WTC11 (cell line): ENCODE data around the gene KCNE3. TPM values are rescaled to one million over a fixed set of nuclear protein-coding genes. Genes with fewer than 3 reads are reported as not detected.

ENCODE experiments used
- ATAC-seq: fragments of 200-7000 bp; cut with Tn5 transposase; 2 replicates; pipeline ENCODE4 v1.10.0; 2021; ENCODE audit warnings: mild to moderate bottlenecking, moderate library complexity
- CTCF ChIA-PET: fragments of 300-600 bp; sonication (Branson Sonifier 250); formaldehyde crosslinking; loops from one replicate; lab custom pipeline; 2021; ENCODE audit warnings: antibody characterized with exemption; lab: Charles Lee
- POLR2A ChIA-PET: fragments of 350-600 bp; sonication (Branson Sonifier 250); formaldehyde crosslinking; loops from one replicate; lab custom pipeline; 2021; ENCODE audit warnings: antibody characterized with exemption; lab: Charles Lee
- DNase-seq: peaks from one replicate; pipeline ENCODE4 v3.0.0; 2021; ENCODE audit warnings: low spot score
- H3K27ac Mint-ChIP-seq: 2 replicates; pipeline ENCODE4 v1.8.0; 2021; ENCODE audit warnings: mixed read lengths
- H3K27me3 Mint-ChIP-seq: 2 replicates; pipeline ENCODE4 v1.8.0; 2021; ENCODE audit warnings: low read depth, mild to moderate bottlenecking, moderate library complexity, mixed read lengths
- H3K36me3 Mint-ChIP-seq: 2 replicates; pipeline ENCODE4 v1.8.0; 2021; ENCODE audit warnings: mixed read lengths
- H3K4me1 Mint-ChIP-seq: 2 replicates; pipeline ENCODE4 v1.8.0; 2022; ENCODE audit warnings: mixed read lengths
- H3K4me3 Mint-ChIP-seq: 2 replicates; pipeline ENCODE4 v1.8.0; 2021; ENCODE audit warnings: mild to moderate bottlenecking, moderate library complexity, mixed read lengths
- H3K9me3 Mint-ChIP-seq: 2 replicates; pipeline ENCODE4 v1.8.0; 2021; ENCODE audit warnings: mixed read lengths
- AR ChIP-seq: fragments of 250-450 bp; sonication (Bioruptor Pico); IDR thresholded peaks from 2 replicates; pipeline ENCODE4 v1.9.0; 2021; ENCODE audit warnings: mild to moderate bottlenecking
- E2F4 ChIP-seq: sonication (generic); formaldehyde crosslinking; IDR thresholded peaks from 2 replicates; pipeline ENCODE4 v1.8.1; 2022; ENCODE audit warnings: low read depth, mild to moderate bottlenecking, moderate library complexity, missing genetic modification reagents, borderline replicate concordance
- E2F5 ChIP-seq: sonication (generic); formaldehyde crosslinking; IDR thresholded peaks from 2 replicates; pipeline ENCODE4 v1.8.1; 2022; ENCODE audit warnings: mild to moderate bottlenecking, moderate library complexity, missing genetic modification reagents
- ELF4 ChIP-seq: sonication (generic); formaldehyde crosslinking; IDR thresholded peaks from 2 replicates; pipeline ENCODE4 v1.8.1; 2022; ENCODE audit warnings: low read depth, mild to moderate bottlenecking, moderate library complexity, missing genetic modification reagents
- ESRRA ChIP-seq: sonication (generic); formaldehyde crosslinking; IDR thresholded peaks from 2 replicates; pipeline ENCODE4 v1.8.1; 2022; ENCODE audit warnings: mild to moderate bottlenecking, missing genetic modification reagents, borderline replicate concordance
- HMGA2 ChIP-seq: fragments of 250-450 bp; sonication (Bioruptor Pico); IDR thresholded peaks from 2 replicates; pipeline ENCODE4 v1.4.0; 2021; ENCODE audit warnings: mild to moderate bottlenecking, moderate library complexity
- JAZF1 ChIP-seq: fragments of 250-450 bp; sonication (Bioruptor Pico); IDR thresholded peaks from 2 replicates; pipeline ENCODE4 v1.9.0; 2021; ENCODE audit warnings: moderate library complexity, mild to moderate bottlenecking, inconsistent platforms
- MAX ChIP-seq: sonication (generic); formaldehyde crosslinking; IDR thresholded peaks from 2 replicates; pipeline ENCODE4 v1.8.0; 2022; ENCODE audit warnings: mild to moderate bottlenecking, missing genetic modification reagents
- NR1H2 ChIP-seq: sonication (generic); formaldehyde crosslinking; IDR thresholded peaks from 2 replicates; pipeline ENCODE4 v1.9.0; 2021; ENCODE audit warnings: mild to moderate bottlenecking, moderate library complexity, missing genetic modification reagents
- OVOL2 ChIP-seq: fragments of 250-450 bp; sonication (Bioruptor Pico); IDR thresholded peaks from 2 replicates; pipeline ENCODE4 v1.9.0; 2021; ENCODE audit warnings: mild to moderate bottlenecking, borderline replicate concordance
- PREB ChIP-seq: sonication (generic); formaldehyde crosslinking; IDR thresholded peaks from 2 replicates; pipeline ENCODE4 v1.8.1; 2022; ENCODE audit warnings: mild to moderate bottlenecking, missing genetic modification reagents, moderate library complexity, borderline replicate concordance
- ZBTB21 ChIP-seq: sonication (generic); formaldehyde crosslinking; IDR thresholded peaks from 2 replicates; pipeline ENCODE4 v1.8.1; 2023; ENCODE audit warnings: mild to moderate bottlenecking, missing genetic modification reagents, borderline replicate concordance
- ZNF317 ChIP-seq: sonication (generic); formaldehyde crosslinking; IDR thresholded peaks from 2 replicates; pipeline ENCODE4 v1.8.1; 2023; ENCODE audit warnings: low read depth, mild to moderate bottlenecking, moderate library complexity, missing genetic modification reagents, borderline replicate concordance
- ZNF396 ChIP-seq: fragments of 250-450 bp; sonication (Bioruptor Pico); IDR thresholded peaks from 2 replicates; pipeline ENCODE4 v1.8.0; 2021; ENCODE audit warnings: mild to moderate bottlenecking, moderate library complexity, borderline replicate concordance
- total RNA-seq: library from RNA; stranded (reverse); gene quantifications from 3 replicates; pipeline ENCODE4 v1.2.3, GENCODE V29; 2021
- TF ChIP-seq, protein P1 (sequence below): fragments of 250-450 bp; sonication (Bioruptor Pico); conservative IDR thresholded peaks from 2 replicates; pipeline ENCODE4 v1.9.0; 2021; ENCODE audit warnings: mild to moderate bottlenecking
- TF ChIP-seq, protein P2 (sequence below): sonication (generic); formaldehyde crosslinking; IDR thresholded peaks from 2 replicates; pipeline ENCODE4 v1.8.1; 2023; ENCODE audit warnings: mild to moderate bottlenecking, missing genetic modification reagents
- TF ChIP-seq, protein P3 (sequence below): sonication (generic); formaldehyde crosslinking; IDR thresholded peaks from 2 replicates; pipeline ENCODE4 v1.8.1; 2023; ENCODE audit warnings: mild to moderate bottlenecking, missing genetic modification reagents, moderate library complexity

The KCNE3 gene
- total RNA-seq, 1 experiment from 2014 or later = 1.9 TPM

- TF ChIP-seq JAZF1 (CRISPR knock-in tag) = no peak
- TF ChIP-seq ZBTB21 = no peak
- no peak for TF ChIP-seq AR (CRISPR knock-in tag)
- TF ChIP-seq MAX (CRISPR knock-in tag) = no peak
- TF ChIP-seq, protein P1, sequence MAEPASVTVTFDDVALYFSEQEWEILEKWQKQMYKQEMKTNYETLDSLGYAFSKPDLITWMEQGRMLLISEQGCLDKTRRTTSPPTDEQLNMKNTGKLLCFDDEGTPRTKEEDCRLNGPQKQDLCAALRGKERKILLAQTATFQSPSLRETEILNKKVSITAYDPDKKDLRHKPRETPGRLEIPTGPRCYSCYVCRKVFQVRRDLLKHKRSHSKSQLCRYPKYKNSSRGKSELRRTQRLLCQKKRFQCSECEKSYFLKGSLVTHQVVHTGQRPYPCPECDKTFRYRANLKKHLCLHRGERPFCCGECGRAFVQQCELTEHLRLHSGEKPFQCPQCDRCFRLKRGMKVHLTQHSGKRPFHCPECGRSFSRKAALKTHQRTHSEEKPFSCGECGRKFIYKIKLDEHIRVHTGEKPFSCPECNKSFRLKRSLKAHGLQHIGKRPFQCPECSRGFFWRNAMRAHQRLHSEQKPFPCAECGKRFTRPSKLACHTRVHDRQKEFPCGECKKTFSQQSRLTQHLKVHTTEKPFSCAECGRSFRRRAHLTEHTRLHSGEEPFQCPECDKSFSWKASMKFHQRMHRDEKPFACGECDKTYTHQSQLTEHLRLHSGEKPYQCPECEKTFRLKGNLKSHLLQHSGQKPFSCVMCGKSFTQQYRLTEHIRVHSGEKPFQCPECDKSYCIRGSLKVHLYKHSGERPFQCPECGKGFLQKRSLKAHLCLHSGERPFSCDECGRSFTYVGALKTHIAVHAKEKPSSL (CRISPR knock-in tag) = no peak
- TF ChIP-seq ZNF396 (CRISPR knock-in tag) = no peak
- no peak for TF ChIP-seq E2F5 (CRISPR knock-in tag)
- TF ChIP-seq PREB = no peak
These were observed 23.6 kb upstream of the KCNE3 start (continued) for GRCh38 chr11:74490941-74491340.

GRCh38 chr11:74487875-74488274 is 20.5 kb upstream of the KCNE3 start:
- CTCF ChIA-PET = interaction anchor here (0.6 to 3.9 kb wide), 5 partner anchors 9 to 252 kb away, joined by 3 to 23 read pairs (median 3); partner anchors contain the start of gene KCNE3
- Mint-ChIP-seq H3K36me3 (peaks cover 11% of the 10 kb centered on the region), H3K4me1 (peaks cover 14% of the 10 kb centered on the region), H3K4me3 (no peak overlapping the region), H3K27me3 (no peaks in the 10 kb centered on the region), H3K27ac (no peak overlapping the region), H3K9me3 (peaks cover 4% of the 10 kb centered on the region; the same call in 1 of the 2 replicates)
- DNase-seq (peak; percentile 26), ATAC-seq (peak; percentile 63)
- POLR2A ChIA-PET = no interaction called here
- TF ChIP-seq E2F5 (CRISPR knock-in tag) (no peak), ZNF396 (CRISPR knock-in tag) (no peak), JAZF1 (CRISPR knock-in tag) (no peak), ZNF317 (CRISPR knock-in tag) (no peak), OVOL2 (CRISPR knock-in tag) (no peak), HMGA2 (no peak), ELF4 (no peak), E2F4 (CRISPR knock-in tag) (no peak), NR1H2 (CRISPR knock-in tag) (no peak), ESRRA (CRISPR knock-in tag) (no peak), AR (CRISPR knock-in tag) (no peak)
- TF ChIP-seq, protein P2, sequence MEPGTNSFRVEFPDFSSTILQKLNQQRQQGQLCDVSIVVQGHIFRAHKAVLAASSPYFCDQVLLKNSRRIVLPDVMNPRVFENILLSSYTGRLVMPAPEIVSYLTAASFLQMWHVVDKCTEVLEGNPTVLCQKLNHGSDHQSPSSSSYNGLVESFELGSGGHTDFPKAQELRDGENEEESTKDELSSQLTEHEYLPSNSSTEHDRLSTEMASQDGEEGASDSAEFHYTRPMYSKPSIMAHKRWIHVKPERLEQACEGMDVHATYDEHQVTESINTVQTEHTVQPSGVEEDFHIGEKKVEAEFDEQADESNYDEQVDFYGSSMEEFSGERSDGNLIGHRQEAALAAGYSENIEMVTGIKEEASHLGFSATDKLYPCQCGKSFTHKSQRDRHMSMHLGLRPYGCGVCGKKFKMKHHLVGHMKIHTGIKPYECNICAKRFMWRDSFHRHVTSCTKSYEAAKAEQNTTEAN (CRISPR knock-in tag) = no peak
- TF ChIP-seq, protein P3, sequence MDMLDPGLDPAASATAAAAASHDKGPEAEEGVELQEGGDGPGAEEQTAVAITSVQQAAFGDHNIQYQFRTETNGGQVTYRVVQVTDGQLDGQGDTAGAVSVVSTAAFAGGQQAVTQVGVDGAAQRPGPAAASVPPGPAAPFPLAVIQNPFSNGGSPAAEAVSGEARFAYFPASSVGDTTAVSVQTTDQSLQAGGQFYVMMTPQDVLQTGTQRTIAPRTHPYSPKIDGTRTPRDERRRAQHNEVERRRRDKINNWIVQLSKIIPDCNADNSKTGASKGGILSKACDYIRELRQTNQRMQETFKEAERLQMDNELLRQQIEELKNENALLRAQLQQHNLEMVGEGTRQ (CRISPR knock-in tag) = no peak
